A549 (cell line): ENCODE measurements around the gene ARHGAP22.

ENCODE experiments used
- CTCF ChIP-seq: fragments of >200 bp; sonication (Bioruptor Twin); formaldehyde crosslinking; IDR thresholded peaks from 3 replicates; pipeline ENCODE4 v1.5.1; 2016
- ESRRA ChIP-seq: fragments of 150-350 bp; IDR thresholded peaks from 2 replicates; pipeline ENCODE4 v1.6.1; 2014; ENCODE audit warnings: mild to moderate bottlenecking, low read length, borderline replicate concordance
- HMGXB4 ChIP-seq: fragments of 250-450 bp; sonication (Bioruptor Pico); IDR thresholded peaks from 2 replicates; pipeline ENCODE4 v1.5.0; 2021; ENCODE audit warnings: mild to moderate bottlenecking, moderate library complexity, borderline replicate concordance
- MAX ChIP-seq: IDR thresholded peaks from 2 replicates; pipeline ENCODE4 v1.6.1; 2012
- POLR2A ChIP-seq: IDR thresholded peaks from 2 replicates; pipeline ENCODE4 v1.6.1; 2012; ENCODE audit warnings: mild to moderate bottlenecking, low read length
- POLR2AphosphoS2 ChIP-seq: conservative IDR thresholded peaks from 2 replicates; pipeline ENCODE4 v1.6.1; 2012; ENCODE audit warnings: low read length, improper control_type of control experiment, inconsistent platforms
- RAD21 ChIP-seq, 2 experiments: fragments of >200 bp in 1 of 2; sonication (Bioruptor Twin) in 1 of 2; formaldehyde crosslinking in 1 of 2; IDR thresholded peaks in 1 of 2; conservative IDR thresholded peaks in 1 of 2; 2 replicates in 1 of 2; 3 replicates in 1 of 2; pipeline ENCODE4 v1.6.1; 2012 to 2018; ENCODE audit warnings: inconsistent platforms in 1 of 2
- RFX5 ChIP-seq: fragments of 450-650 bp; IDR thresholded peaks from 2 replicates; pipeline ENCODE4 v1.7.1; 2014; ENCODE audit warnings: antibody characterized with exemption, mild to moderate bottlenecking, moderate library complexity
- ZNF302 ChIP-seq: fragments of 250-450 bp; sonication (Bioruptor Pico); IDR thresholded peaks from 2 replicates; pipeline ENCODE4 v1.9.0; 2021; ENCODE audit warnings: inconsistent platforms, mild to moderate bottlenecking, moderate library complexity
- ZSCAN20 ChIP-seq: fragments of 250-450 bp; sonication (Bioruptor Pico); IDR thresholded peaks from 2 replicates; pipeline ENCODE4 v1.8.0; 2022; ENCODE audit warnings: mild to moderate bottlenecking, moderate library complexity

- no peak for TF ChIP-seq POLR2A
- TF ChIP-seq ZNF302 = no peak
- no peak for TF ChIP-seq RFX5
- TF ChIP-seq POLR2AphosphoS2 = no peak
- TF ChIP-seq ESRRA = no peak
- no peak for TF ChIP-seq HMGXB4 (CRISPR knock-in tag)
- no peak for TF ChIP-seq ZSCAN20 (CRISPR knock-in tag)
- no peak for TF ChIP-seq CTCF
- TF ChIP-seq MAX = no peak
- no peak for TF ChIP-seq RAD21 (conservative IDR thresholded peaks at IDR 0.05 in 1 of 2, IDR thresholded peaks at IDR 0.05 in 1 of 2)
Observed at GRCh38 chr10:48406658-48407057, 198.2 kb downstream of the ARHGAP22 start.
